Measurements from ENCODE around the gene EFNA5. TPM values are rescaled to one million over a fixed set of nuclear protein-coding genes. Genes with fewer than 3 reads are reported as not detected.

EFNA5 gene
- total and polyA plus RNA-seq, 2 of the 13 experiments (the other 11 are each of a cell fraction or from before 2014, with no cell fraction given), result not detected

DNA sequence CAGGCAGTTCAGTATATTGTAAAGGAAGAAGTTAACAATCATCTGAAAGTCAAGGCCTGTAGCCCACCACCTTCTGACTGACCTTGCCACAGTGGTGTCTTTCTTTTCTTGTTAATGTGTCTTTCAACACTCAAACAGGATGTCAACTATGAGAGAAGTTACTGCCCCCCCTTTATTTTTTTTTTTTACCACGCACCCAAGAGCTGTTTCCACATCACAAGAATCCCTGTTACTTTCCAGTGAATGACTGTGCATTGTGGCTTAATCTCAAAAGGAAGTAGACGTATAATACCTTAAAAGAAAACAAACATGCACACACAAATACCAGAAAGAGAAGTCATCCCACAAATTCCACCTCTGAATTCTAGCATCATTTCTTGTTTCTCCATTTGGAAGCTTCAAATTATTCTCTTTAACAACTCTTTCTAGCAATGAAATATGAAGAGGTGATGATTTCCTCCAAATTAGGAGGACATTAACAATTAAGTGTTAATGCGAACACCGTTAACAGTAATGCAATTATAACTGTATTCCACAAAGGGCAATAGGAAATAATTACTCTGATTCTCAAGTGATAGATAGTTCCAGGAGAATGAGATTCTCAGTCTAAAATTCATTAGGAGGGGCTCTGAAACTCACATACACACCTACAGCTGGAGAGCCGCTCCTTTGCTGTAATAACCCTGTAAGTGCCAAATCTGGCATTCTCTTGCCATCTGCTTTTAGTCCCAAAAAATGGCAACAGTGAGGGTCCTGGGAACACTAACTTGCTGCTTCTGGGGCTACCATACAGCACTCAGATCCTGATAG, 201.0 kb downstream of the EFNA5 start (continued):
- TF ChIP-seq, protein P1, sequence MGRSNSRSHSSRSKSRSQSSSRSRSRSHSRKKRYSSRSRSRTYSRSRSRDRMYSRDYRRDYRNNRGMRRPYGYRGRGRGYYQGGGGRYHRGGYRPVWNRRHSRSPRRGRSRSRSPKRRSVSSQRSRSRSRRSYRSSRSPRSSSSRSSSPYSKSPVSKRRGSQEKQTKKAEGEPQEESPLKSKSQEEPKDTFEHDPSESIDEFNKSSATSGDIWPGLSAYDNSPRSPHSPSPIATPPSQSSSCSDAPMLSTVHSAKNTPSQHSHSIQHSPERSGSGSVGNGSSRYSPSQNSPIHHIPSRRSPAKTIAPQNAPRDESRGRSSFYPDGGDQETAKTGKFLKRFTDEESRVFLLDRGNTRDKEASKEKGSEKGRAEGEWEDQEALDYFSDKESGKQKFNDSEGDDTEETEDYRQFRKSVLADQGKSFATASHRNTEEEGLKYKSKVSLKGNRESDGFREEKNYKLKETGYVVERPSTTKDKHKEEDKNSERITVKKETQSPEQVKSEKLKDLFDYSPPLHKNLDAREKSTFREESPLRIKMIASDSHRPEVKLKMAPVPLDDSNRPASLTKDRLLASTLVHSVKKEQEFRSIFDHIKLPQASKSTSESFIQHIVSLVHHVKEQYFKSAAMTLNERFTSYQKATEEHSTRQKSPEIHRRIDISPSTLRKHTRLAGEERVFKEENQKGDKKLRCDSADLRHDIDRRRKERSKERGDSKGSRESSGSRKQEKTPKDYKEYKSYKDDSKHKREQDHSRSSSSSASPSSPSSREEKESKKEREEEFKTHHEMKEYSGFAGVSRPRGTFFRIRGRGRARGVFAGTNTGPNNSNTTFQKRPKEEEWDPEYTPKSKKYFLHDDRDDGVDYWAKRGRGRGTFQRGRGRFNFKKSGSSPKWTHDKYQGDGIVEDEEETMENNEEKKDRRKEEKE (IDR thresholded peaks at IDR 0.05), result no peak
- TF ChIP-seq NCOA1 (CRISPR knock-in tag; IDR thresholded peaks at IDR 0.05), result no peak
- no peak for TF ChIP-seq RARG (CRISPR knock-in tag; IDR thresholded peaks at IDR 0.05; ENCODE audit: low read depth)
- no peak for TF ChIP-seq ZNF484 (CRISPR knock-in tag; IDR thresholded peaks at IDR 0.05; ENCODE audit: borderline replicate concordance, low read depth)

GRCh38 chr5:107469064-107469463, 201.7 kb downstream of the EFNA5 start:
- in situ Hi-C loops (cut with HindIII; ENCODE audit: extremely low pct_ligation_motif_present, low pct_unique_long_range_greater_than_20kb) (no loop called here), intact Hi-C loops (cut with micrococcal nuclease; ENCODE audit: unreplicated experiment) (no loop called here)
- no TSS peak for BruUV-seq (replicated peaks)
- Histone ChIP-seq H3K4me1 (ENCODE audit: insufficient read depth, low read length) (no peaks in the 10 kb centered on the region), H3K27me3 (ENCODE audit: control insufficient read depth in 1 of 2, insufficient read depth in 2 of 2, low read length in 2 of 2) (no peaks in the 10 kb centered on the region), H4K20me1 (ENCODE audit: insufficient read depth, low read length) (no peaks in the 10 kb centered on the region), H3K79me2 (ENCODE audit: insufficient read depth, low read length) (no peaks in the 10 kb centered on the region), H3K27ac (ENCODE audit: extremely low read length, insufficient read depth, low read length) (no peak overlapping the region), H3K4me2 (ENCODE audit: low read depth, low read length) (no peak overlapping the region), H3K36me3 (replicated peaks in 1 of 2; ENCODE audit: control insufficient read depth in 1 of 2, insufficient read depth in 2 of 2, low read length in 2 of 2) (no peaks in the 10 kb centered on the region), H3K9me3 (ENCODE audit: low read length) (no peaks in the 10 kb centered on the region), H2AFZ (ENCODE audit: low read length) (no peak overlapping the region), H3K9ac (ENCODE audit: insufficient read depth, low read depth, low read length) (no peak overlapping the region), H3K4me3 (replicated peaks in 1 of 3; ENCODE audit: insufficient read depth in 1 of 3, low read depth in 2 of 3, low read length in 3 of 3) (no peak overlapping the region)
- DNase-seq (ENCODE audit: low spot score) (no peak), ATAC-seq (no peak), FAIRE-seq (no peak)
- CTCF ChIA-PET (ENCODE audit: low intra/inter-chr PET ratio, low total read pairs), result no interaction called here
- POLR2A ChIA-PET, result no interaction called here
- WGBS (ENCODE audit: low lambda C conversion rate), result 6% methylated on average over 2 of the region's 2 CpGs
- TF ChIP-seq ZNF616 (CRISPR knock-in tag; IDR thresholded peaks at IDR 0.05; ENCODE audit: low read depth) (no peak), ZXDC (CRISPR knock-in tag; IDR thresholded peaks at IDR 0.05) (no peak), CENPBD1 (CRISPR knock-in tag; IDR thresholded peaks at IDR 0.05; ENCODE audit: borderline replicate concordance, low read depth) (no peak), ZNF432 (CRISPR knock-in tag; IDR thresholded peaks at IDR 0.05; ENCODE audit: borderline replicate concordance) (no peak), ZNF83 (CRISPR knock-in tag; IDR thresholded peaks at IDR 0.05; ENCODE audit: borderline replicate concordance) (no peak), GATAD2A (CRISPR knock-in tag; IDR thresholded peaks at IDR 0.05) (no peak), SRSF9 (IDR thresholded peaks at IDR 0.05; ENCODE audit: borderline replicate concordance, insufficient read depth, low read depth, low read length, poor library complexity, severe bottlenecking) (no peak), MED1 (CRISPR knock-in tag; IDR thresholded peaks at IDR 0.05) (no peak), DMAP1 (CRISPR knock-in tag; IDR thresholded peaks at IDR 0.05) (no peak)
- TF ChIP-seq, protein P2, sequence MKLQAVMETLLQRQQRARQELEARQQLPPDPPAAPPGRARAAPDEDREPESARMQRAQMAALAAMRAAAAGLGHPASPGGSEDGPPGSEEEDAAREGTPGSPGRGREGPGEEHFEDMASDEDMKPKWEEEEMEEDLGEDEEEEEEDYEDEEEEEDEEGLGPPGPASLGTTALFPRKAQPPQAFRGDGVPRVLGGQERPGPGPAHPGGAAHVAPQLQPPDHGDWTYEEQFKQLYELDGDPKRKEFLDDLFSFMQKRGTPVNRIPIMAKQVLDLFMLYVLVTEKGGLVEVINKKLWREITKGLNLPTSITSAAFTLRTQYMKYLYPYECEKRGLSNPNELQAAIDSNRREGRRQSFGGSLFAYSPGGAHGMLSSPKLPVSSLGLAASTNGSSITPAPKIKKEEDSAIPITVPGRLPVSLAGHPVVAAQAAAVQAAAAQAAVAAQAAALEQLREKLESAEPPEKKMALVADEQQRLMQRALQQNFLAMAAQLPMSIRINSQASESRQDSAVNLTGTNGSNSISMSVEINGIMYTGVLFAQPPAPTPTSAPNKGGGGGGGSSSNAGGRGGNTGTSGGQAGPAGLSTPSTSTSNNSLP (IDR thresholded peaks at IDR 0.05; ENCODE audit: low read depth, low read length), result no peak
- TF ChIP-seq, protein P3, sequence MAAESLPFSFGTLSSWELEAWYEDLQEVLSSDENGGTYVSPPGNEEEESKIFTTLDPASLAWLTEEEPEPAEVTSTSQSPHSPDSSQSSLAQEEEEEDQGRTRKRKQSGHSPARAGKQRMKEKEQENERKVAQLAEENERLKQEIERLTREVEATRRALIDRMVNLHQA (CRISPR knock-in tag; IDR thresholded peaks at IDR 0.05), result no peak

All from HepG2 (cell line).